Right lobe of liver (tissue), 4 donors: ENCODE data around the gene OR10A7.
"Not testable (repeated sequence)": the region's sequence is repeated elsewhere in the genome, so short reads cannot be mapped to it uniquely, and the experiment has no call there.

Experiments used
- CTCF ChIP-seq, 4 donors: fragments of 200-600 bp in 3 of 4; fragments of 450-650 bp in 1 of 4; IDR thresholded peaks; one replicate each; pipeline versions ENCODE4 v1.5.1 to v1.8.0; 2016 to 2022; ENCODE audit warnings: antibody characterized with exemption in 4 of 4, mild to moderate bottlenecking in 2 of 4
- POLR2A ChIP-seq: fragments of 450-650 bp; IDR thresholded peaks from one replicate; pipeline ENCODE4 v1.6.1; 2017; ENCODE audit warnings: antibody characterized with exemption, mild to moderate bottlenecking
- donor health status: DM: no; HTN: no; CAD: no.
- donor health status: DM: no; HTN: no; CAD: no.
- donor health status: DM: no; HTN: yes; CAD: no.

- not testable (repeated sequence) for TF ChIP-seq CTCF (IDR thresholded peaks at IDR 0.05); POLR2A
Observed at GRCh38 chr12:55171846-55172245, 49.0 kb upstream of the OR10A7 start.
